SKM-1 (cell line): ENCODE results near the gene DDX18.

Source experiments
- DNase-seq: peaks from one replicate; lab custom pipeline; 2025; ENCODE audit not compliant: unreplicated experiment; lab: John Stamatoyannopoulos, UW

DDX18 gene

GRCh38 chr2:117833911-117834310 is 19.4 kb downstream of the DDX18 start:
- DNase-seq = no peak

GRCh38 chr2:117834992-117835391 is 20.5 kb downstream of the DDX18 start:
- no peak for DNase-seq

- DNase-seq = no peak
Measured at GRCh38 chr2:117835990-117836760, 21.7 kb downstream of the DDX18 start.

- no peak for DNase-seq
Measured at GRCh38 chr2:117845304-117845703, 30.8 kb downstream of the DDX18 start.

- no peak for DNase-seq
Measured at GRCh38 chr2:117850015-117850414, 35.5 kb downstream of the DDX18 start.

- no peak for DNase-seq
Measured at GRCh38 chr2:117850461-117850860, 36.0 kb downstream of the DDX18 start.

- no peak for DNase-seq
Measured at GRCh38 chr2:117851969-117852368, 37.5 kb downstream of the DDX18 start.

GRCh38 chr2:117853316-117853715 is 38.8 kb downstream of the DDX18 start:
- DNase-seq = no peak

- DNase-seq = no peak
Measured at GRCh38 chr2:117853873-117854272, 39.4 kb downstream of the DDX18 start.

- no peak for DNase-seq
Measured at GRCh38 chr2:117854610-117855009, 40.1 kb downstream of the DDX18 start.

- no peak for DNase-seq
Measured at GRCh38 chr2:117855886-117856285, 41.4 kb downstream of the DDX18 start.

GRCh38 chr2:117856415-117857210 is 42.1 kb downstream of the DDX18 start:
- DNase-seq = no peak

- no peak for DNase-seq
Measured at GRCh38 chr2:117858336-117858735, 43.8 kb downstream of the DDX18 start.

GRCh38 chr2:117858892-117859531 is 44.5 kb downstream of the DDX18 start:
- DNase-seq = no peak

- no peak for DNase-seq
Measured at GRCh38 chr2:117859532-117859911, 45.0 kb downstream of the DDX18 start.

- no peak for DNase-seq
Measured at GRCh38 chr2:117859924-117860647, 45.6 kb downstream of the DDX18 start.

- DNase-seq = no peak
Measured at GRCh38 chr2:117862459-117862858, 48.0 kb downstream of the DDX18 start.

GRCh38 chr2:117875786-117876185 is 61.3 kb downstream of the DDX18 start:
- no peak for DNase-seq

GRCh38 chr2:117879003-117879402 is 64.5 kb downstream of the DDX18 start:
- no peak for DNase-seq
